ENCODE data around the gene TBC1D10B.

Gene TBC1D10B

DNA sequence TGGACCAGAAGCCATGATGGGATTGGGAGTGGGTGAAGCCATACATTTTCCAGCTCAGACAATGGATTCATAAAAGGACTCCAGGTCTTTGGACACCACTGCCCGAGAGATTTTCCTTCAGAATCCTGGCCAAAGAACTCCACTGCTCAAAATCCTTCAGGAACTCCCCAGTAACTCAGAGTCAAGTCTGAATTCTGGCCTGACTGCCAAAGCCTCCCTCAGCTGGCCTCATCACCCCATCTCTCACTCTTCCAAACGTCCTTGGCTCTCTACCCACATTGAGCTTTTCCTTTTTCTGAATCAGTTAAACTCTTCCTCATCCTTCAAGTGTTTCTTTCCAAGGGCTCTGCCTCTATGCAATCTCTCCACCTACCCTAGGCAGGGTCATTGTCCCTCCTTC is 13.2 kb upstream of the TBC1D10B start:
- TF ChIP-seq, protein P1, sequence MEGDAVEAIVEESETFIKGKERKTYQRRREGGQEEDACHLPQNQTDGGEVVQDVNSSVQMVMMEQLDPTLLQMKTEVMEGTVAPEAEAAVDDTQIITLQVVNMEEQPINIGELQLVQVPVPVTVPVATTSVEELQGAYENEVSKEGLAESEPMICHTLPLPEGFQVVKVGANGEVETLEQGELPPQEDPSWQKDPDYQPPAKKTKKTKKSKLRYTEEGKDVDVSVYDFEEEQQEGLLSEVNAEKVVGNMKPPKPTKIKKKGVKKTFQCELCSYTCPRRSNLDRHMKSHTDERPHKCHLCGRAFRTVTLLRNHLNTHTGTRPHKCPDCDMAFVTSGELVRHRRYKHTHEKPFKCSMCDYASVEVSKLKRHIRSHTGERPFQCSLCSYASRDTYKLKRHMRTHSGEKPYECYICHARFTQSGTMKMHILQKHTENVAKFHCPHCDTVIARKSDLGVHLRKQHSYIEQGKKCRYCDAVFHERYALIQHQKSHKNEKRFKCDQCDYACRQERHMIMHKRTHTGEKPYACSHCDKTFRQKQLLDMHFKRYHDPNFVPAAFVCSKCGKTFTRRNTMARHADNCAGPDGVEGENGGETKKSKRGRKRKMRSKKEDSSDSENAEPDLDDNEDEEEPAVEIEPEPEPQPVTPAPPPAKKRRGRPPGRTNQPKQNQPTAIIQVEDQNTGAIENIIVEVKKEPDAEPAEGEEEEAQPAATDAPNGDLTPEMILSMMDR (IDR thresholded peaks at IDR 0.05), result no peak
- Histone ChIP-seq H3K27me3 (ENCODE audit: control insufficient read depth, insufficient read depth, low read length) (no peaks in the 10 kb centered on the region), H3K4me3 (ENCODE audit: low read depth, low read length) (no peak overlapping the region), H2AFZ (no peak overlapping the region), H3K9me3 (ENCODE audit: control insufficient read depth, low read length) (no peaks in the 10 kb centered on the region), H3K36me3 (ENCODE audit: control insufficient read depth, insufficient read depth, low read length) (no peaks in the 10 kb centered on the region), H3K27ac (no peak overlapping the region), H3K4me1 (no peaks in the 10 kb centered on the region), H3K4me2 (ENCODE audit: low read length) (no peak overlapping the region), H3K79me2 (no peaks in the 10 kb centered on the region), H3K9ac (no peak overlapping the region)

DNA sequence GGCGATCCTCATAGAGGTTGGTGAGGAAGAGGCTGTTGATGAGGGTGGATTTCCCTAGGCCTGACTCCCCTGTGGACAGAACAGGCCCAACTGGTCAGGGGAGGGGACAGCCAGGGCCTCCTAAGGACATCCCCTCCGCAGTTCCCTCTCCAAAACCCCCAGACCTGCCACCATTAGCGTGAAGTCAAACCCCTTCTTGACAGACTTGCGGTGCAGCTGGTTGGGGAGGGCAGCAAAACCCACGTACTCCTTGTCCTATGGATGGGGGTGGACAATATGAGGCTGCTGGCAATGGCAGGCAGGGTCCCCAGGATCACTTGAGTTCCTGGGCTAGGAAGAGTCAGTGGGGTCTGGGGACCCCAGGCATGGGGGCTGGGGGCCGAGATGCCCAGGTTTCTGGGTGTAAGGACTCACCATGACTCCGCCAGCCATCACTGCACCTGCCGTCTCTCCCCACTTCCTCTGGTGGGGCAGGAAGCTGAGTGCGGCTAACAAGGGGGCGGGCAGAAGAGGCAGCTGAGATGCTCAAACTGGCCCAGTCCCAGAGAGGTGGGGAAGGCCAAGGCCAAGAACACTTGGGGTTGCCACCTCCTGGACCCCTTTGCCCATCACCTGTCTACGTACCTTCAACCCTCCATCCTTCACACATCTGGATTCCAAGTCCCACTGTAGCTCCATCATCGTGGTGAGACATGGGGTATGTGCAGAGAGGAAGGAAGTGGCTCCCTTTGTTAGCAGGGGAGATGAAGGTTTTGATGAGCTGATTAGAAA is 12.0 kb upstream of the TBC1D10B start, which contains the start of gene SEPTIN1:
TSS of gene SEPTIN1 (minus strand) at position 451 of the 771 bp plus-strand sequence. CDS start at position 432, 19 bp downstream.
- Histone ChIP-seq H3K9ac (no peak within 1 kb of the TSS), H3K4me3 (ENCODE audit: low read depth, low read length) (no peak within 1 kb of the TSS), H3K4me1 (peaks cover 1% of the 10 kb centered on the region), H3K79me2 (no peaks in the 10 kb centered on the region), H3K27me3 (ENCODE audit: control insufficient read depth, insufficient read depth, low read length) (no peaks in the 10 kb centered on the region), H2AFZ (no peak within 1 kb of the TSS), H3K4me2 (ENCODE audit: low read length) (no peak within 1 kb of the TSS), H3K27ac (no peak within 1 kb of the TSS), H3K9me3 (ENCODE audit: control insufficient read depth, low read length) (no peaks in the 10 kb centered on the region), H3K36me3 (ENCODE audit: control insufficient read depth, insufficient read depth, low read length) (no peaks in the 10 kb centered on the region)
- TF ChIP-seq, protein P1 (IDR thresholded peaks at IDR 0.05), result no peak

DNA sequence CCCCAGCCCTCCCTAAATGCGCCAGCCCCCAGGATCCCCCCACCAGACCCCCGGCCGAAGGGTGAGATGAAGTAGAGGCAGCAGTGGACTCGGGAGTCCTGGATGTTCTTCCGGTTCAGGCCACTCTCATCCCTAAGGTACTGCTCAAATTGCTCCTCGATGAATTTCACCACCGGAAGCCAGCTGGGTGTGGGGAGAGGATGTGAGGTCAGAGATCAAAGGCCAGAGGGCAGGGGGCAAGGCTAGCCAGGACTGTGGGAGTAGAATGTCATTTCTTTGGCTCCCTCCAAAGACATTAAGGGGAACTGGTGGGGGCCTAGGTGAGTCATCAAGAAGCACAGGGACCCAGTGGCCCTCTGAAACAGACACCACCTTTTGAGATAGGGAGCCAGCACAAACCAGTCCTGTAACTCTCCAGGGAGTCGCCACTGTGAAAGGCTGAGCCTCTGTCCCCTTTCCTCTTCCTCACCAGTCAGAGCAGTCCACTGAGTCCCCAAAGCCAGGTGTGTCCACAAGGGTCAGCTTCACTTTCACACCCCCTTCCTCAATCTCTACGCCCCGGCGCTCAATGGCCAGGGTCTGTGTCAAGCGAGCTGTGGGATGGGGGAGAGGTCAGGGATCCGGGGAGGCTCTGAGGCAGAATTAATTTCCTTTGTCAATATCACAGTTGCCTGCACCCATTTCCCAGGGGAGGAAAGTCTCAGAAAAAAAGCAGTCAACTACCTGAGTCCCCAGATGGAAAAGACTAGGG is 11.2 kb upstream of the TBC1D10B start:
- TF ChIP-seq, protein P1 (IDR thresholded peaks at IDR 0.05), result no peak
- H3K27ac ChIP-seq, result no peak overlapping the region
- H2AFZ ChIP-seq, result no peak overlapping the region
- H3K27me3 ChIP-seq (ENCODE audit: control insufficient read depth, insufficient read depth, low read length), result no peaks in the 10 kb centered on the region
- no peaks in the 10 kb centered on the region for H3K79me2 ChIP-seq
- no peaks in the 10 kb centered on the region for H3K36me3 ChIP-seq (ENCODE audit: control insufficient read depth, insufficient read depth, low read length)
- H3K9me3 ChIP-seq (ENCODE audit: control insufficient read depth, low read length), result no peaks in the 10 kb centered on the region
- peaks cover 4% of the 10 kb centered on the region for H3K4me1 ChIP-seq
- no peak overlapping the region for H3K4me2 ChIP-seq (ENCODE audit: low read length)
- no peak overlapping the region for H3K4me3 ChIP-seq (ENCODE audit: low read depth, low read length)
- no peak overlapping the region for H3K9ac ChIP-seq

DNA sequence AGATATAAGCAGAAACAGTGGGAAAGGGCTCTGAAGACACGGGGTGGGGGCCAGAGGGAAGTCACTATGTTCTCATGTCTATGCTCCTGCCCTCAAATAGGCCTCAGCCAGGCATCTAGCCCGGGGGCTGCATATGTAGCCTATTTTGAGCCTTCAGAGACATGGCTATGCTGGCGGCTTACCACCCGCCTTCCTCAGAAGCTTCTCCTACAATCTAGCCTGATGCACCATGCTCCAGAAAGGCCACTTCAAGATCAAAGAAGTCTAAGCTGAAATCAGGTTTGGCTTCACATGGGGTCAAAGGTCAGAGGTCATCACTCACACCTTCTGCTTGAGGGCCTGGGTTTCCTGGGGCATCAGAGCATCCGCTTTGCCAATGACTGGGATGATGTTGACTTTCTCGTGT is 10.5 kb upstream of the TBC1D10B start:
- H3K9ac ChIP-seq, result no peak overlapping the region
- no peak overlapping the region for H2AFZ ChIP-seq
- H3K4me1 ChIP-seq, result peaks cover 4% of the 10 kb centered on the region
- H3K4me3 ChIP-seq (ENCODE audit: low read depth, low read length), result no peak overlapping the region
- H3K4me2 ChIP-seq (ENCODE audit: low read length), result no peak overlapping the region
- H3K9me3 ChIP-seq (ENCODE audit: control insufficient read depth, low read length), result no peaks in the 10 kb centered on the region
- H3K27me3 ChIP-seq (ENCODE audit: control insufficient read depth, insufficient read depth, low read length), result no peaks in the 10 kb centered on the region
- no peak overlapping the region for H3K27ac ChIP-seq
- no peaks in the 10 kb centered on the region for H3K79me2 ChIP-seq
- H3K36me3 ChIP-seq (ENCODE audit: control insufficient read depth, insufficient read depth, low read length), result no peaks in the 10 kb centered on the region
- TF ChIP-seq, protein P1 (IDR thresholded peaks at IDR 0.05), result no peak

Data from parathyroid adenoma (tissue), 2 donors.